CD4-positive, CD25-positive, alpha-beta regulatory T cell (primary cell): Measurements from ENCODE around the gene RAPGEF5. TPM values are rescaled to one million over a fixed set of nuclear protein-coding genes. Genes with fewer than 3 reads are reported as not detected.

Experiments
- ATAC-seq, 2 donors: fragments of 150-1000 bp; cut with Tn5 transposase; one replicate each; pipeline ENCODE4 v1.10.0; 2021; ENCODE audit warnings: low read depth in 2 of 2, moderate number of reproducible peaks in 2 of 2, moderate library complexity in 1 of 2
- DNase-seq, 3 donors: peaks; one replicate each; pipeline versions ENCODE4 v3.0.0 to v3.0.0-alpha.2; 2012 to 2022; ENCODE audit warnings: mixed read lengths in 1 of 3
- H3K27ac ChIP-seq: one replicate; pipeline ENCODE4 v1.7.0; 2013; ENCODE audit warnings: mild to moderate bottlenecking, low read length; ENCODE audit not compliant: insufficient read depth, poor library complexity, severe bottlenecking
- H3K27me3 ChIP-seq: one replicate; pipeline ENCODE4 v1.7.0; 2013; ENCODE audit warnings: low read length; ENCODE audit not compliant: control insufficient read depth, insufficient read depth
- H3K36me3 ChIP-seq: one replicate; pipeline ENCODE4 v1.7.0; 2013; ENCODE audit warnings: mild to moderate bottlenecking, low read length, moderate library complexity; ENCODE audit not compliant: control insufficient read depth, insufficient read depth
- H3K4me1 ChIP-seq: 2 replicates; pipeline ENCODE4 v1.7.0; 2013; ENCODE audit warnings: mild to moderate bottlenecking, low read length; ENCODE audit not compliant: insufficient read depth, control insufficient read depth, poor library complexity, severe bottlenecking
- H3K4me3 ChIP-seq: one replicate; pipeline ENCODE4 v1.7.0; 2013; ENCODE audit warnings: low read depth, mild to moderate bottlenecking, low read length, moderate library complexity
- H3K9me3 ChIP-seq, 2 experiments: 1 replicate in 1 of 2; 2 replicates in 1 of 2; pipeline ENCODE4 v1.7.0; 2013; ENCODE audit warnings: low read length in 2 of 2, mild to moderate bottlenecking in 1 of 2, moderate library complexity in 1 of 2; ENCODE audit not compliant: control insufficient read depth in 2 of 2
- H3K27ac Mint-ChIP-seq, 3 donors: one replicate each; pipeline ENCODE4 v1.8.0; 2020 to 2022; ENCODE audit warnings: mild to moderate bottlenecking in 3 of 3, mixed read lengths in 3 of 3, moderate library complexity in 2 of 3
- H3K27me3 Mint-ChIP-seq: one replicate; pipeline ENCODE4 v1.8.0; 2022; ENCODE audit warnings: mild to moderate bottlenecking, mixed read lengths
- H3K36me3 Mint-ChIP-seq: one replicate; pipeline ENCODE4 v1.8.0; 2020; ENCODE audit warnings: mixed read lengths
- H3K4me1 Mint-ChIP-seq, 4 donors: one replicate each; pipeline ENCODE4 v1.8.0; 2020 to 2022; ENCODE audit warnings: mixed read lengths in 4 of 4, mild to moderate bottlenecking in 1 of 4
- H3K4me3 Mint-ChIP-seq, 4 donors: one replicate each; pipeline ENCODE4 v1.8.0; 2020 to 2022; ENCODE audit warnings: mild to moderate bottlenecking in 4 of 4, mixed read lengths in 4 of 4, moderate library complexity in 3 of 4
- H3K9me3 Mint-ChIP-seq, 7 donors: one replicate each; pipeline ENCODE4 v1.8.0; 2020 to 2022; ENCODE audit warnings: mixed read lengths in 7 of 7, mild to moderate bottlenecking in 3 of 7, moderate library complexity in 2 of 7
- polyA plus RNA-seq, 4 donors: library from polyadenylated mRNA; unstranded; fragments of 300-500 nt; fragmentation: Illumina TruSeq; gene quantifications; one replicate each; pipeline ENCODE4 v1.2.3, GENCODE V29; 2021
- total RNA-seq: library from RNA; stranded (reverse); gene quantifications from one replicate; pipeline ENCODE4 v1.2.3, GENCODE V29; 2022

RAPGEF5 gene
- total and polyA plus RNA-seq, 5 donors from 2014 or later, result not detected

- no peak overlapping the region for H3K4me3 ChIP-seq
- no peaks in the 10 kb centered on the region for H3K36me3 ChIP-seq
- DNase-seq, result no peak
- no peaks in the 10 kb centered on the region for H3K4me1 ChIP-seq
- no peaks in the 10 kb centered on the region for H3K9me3 ChIP-seq
- Mint-ChIP-seq H3K36me3 (no peaks in the 10 kb centered on the region), H3K4me3 (peak overlapping the region in 1 of 4 donors; percentile 2), H3K27ac (no peak overlapping the region), H3K9me3 (peaks cover 0 to 2% (median 0%) of the 10 kb centered on the region in 7 donors), H3K4me1 (peaks cover 0 to 8% (median 0%) of the 10 kb centered on the region in 4 donors), H3K27me3 (no peaks in the 10 kb centered on the region)
- ATAC-seq, result no peak
- H3K27ac ChIP-seq, result no peak overlapping the region
- no peaks in the 10 kb centered on the region for H3K27me3 ChIP-seq
Measured at GRCh38 chr7:22268884-22269421, 88.0 kb downstream of the RAPGEF5 start.

GRCh38 chr7:22267930-22268615, 88.9 kb downstream of the RAPGEF5 start:
- H3K4me3 ChIP-seq, result no peak overlapping the region
- H3K9me3 Mint-ChIP-seq, result peaks cover 0 to 2% (median 0%) of the 10 kb centered on the region in 7 donors
- no peak overlapping the region for H3K27ac ChIP-seq
- no peaks in the 10 kb centered on the region for H3K27me3 ChIP-seq
- H3K9me3 ChIP-seq, result no peaks in the 10 kb centered on the region
- ATAC-seq (no peak), DNase-seq (no peak)
- H3K4me1 ChIP-seq, result no peaks in the 10 kb centered on the region
- no peaks in the 10 kb centered on the region for H3K36me3 Mint-ChIP-seq
- no peaks in the 10 kb centered on the region for H3K36me3 ChIP-seq
- no peak overlapping the region for H3K27ac Mint-ChIP-seq
- H3K27me3 Mint-ChIP-seq, result no peaks in the 10 kb centered on the region
- peaks cover 0 to 8% (median 0%) of the 10 kb centered on the region in 4 donors for H3K4me1 Mint-ChIP-seq
- no peak overlapping the region for H3K4me3 Mint-ChIP-seq

GRCh38 chr7:22262538-22262937, 94.4 kb downstream of the RAPGEF5 start:
- no peaks in the 10 kb centered on the region for H3K4me1 Mint-ChIP-seq
- H3K36me3 Mint-ChIP-seq, result no peaks in the 10 kb centered on the region
- H3K4me3 Mint-ChIP-seq, result no peak overlapping the region
- H3K4me1 ChIP-seq, result no peaks in the 10 kb centered on the region
- no peak overlapping the region for H3K4me3 ChIP-seq
- peaks cover 0 to 4% (median 0%) of the 10 kb centered on the region in 7 donors for H3K9me3 Mint-ChIP-seq
- no peaks in the 10 kb centered on the region for H3K9me3 ChIP-seq
- DNase-seq (no peak), ATAC-seq (no peak)
- no peak overlapping the region for H3K27ac ChIP-seq
- H3K27me3 ChIP-seq, result no peaks in the 10 kb centered on the region
- H3K27ac Mint-ChIP-seq, result no peak overlapping the region
- no peaks in the 10 kb centered on the region for H3K36me3 ChIP-seq
- no peaks in the 10 kb centered on the region for H3K27me3 Mint-ChIP-seq

GRCh38 chr7:22256541-22257096, 100.3 kb downstream of the RAPGEF5 start:
- Histone ChIP-seq H3K27me3 (no peaks in the 10 kb centered on the region), H3K4me1 (no peaks in the 10 kb centered on the region), H3K9me3 (no peaks in the 10 kb centered on the region), H3K27ac (no peak overlapping the region), H3K4me3 (no peak overlapping the region), H3K36me3 (no peaks in the 10 kb centered on the region)
- H3K27me3 Mint-ChIP-seq, result no peaks in the 10 kb centered on the region
- DNase-seq (no peak), ATAC-seq (no peak)
- H3K9me3 Mint-ChIP-seq, result peaks cover 0 to 4% (median 0%) of the 10 kb centered on the region in 7 donors
- no peaks in the 10 kb centered on the region for H3K4me1 Mint-ChIP-seq
- H3K4me3 Mint-ChIP-seq, result peak overlapping the region in 1 of 4 donors; percentile 65
- no peak overlapping the region for H3K27ac Mint-ChIP-seq
- H3K36me3 Mint-ChIP-seq, result no peaks in the 10 kb centered on the region

GRCh38 chr7:22255834-22256233, 101.1 kb downstream of the RAPGEF5 start:
- Mint-ChIP-seq H3K4me1 (no peaks in the 10 kb centered on the region), H3K9me3 (peaks cover 0 to 4% (median 0%) of the 10 kb centered on the region in 7 donors), H3K4me3 (no peak overlapping the region), H3K27me3 (no peaks in the 10 kb centered on the region), H3K27ac (no peak overlapping the region), H3K36me3 (no peaks in the 10 kb centered on the region)
- Histone ChIP-seq H3K4me3 (no peak overlapping the region), H3K27me3 (no peaks in the 10 kb centered on the region), H3K27ac (no peak overlapping the region), H3K4me1 (no peaks in the 10 kb centered on the region), H3K9me3 (no peaks in the 10 kb centered on the region), H3K36me3 (no peaks in the 10 kb centered on the region)
- no peak for DNase-seq
- no peak for ATAC-seq

- Histone ChIP-seq H3K9me3 (no peaks in the 10 kb centered on the region), H3K36me3 (no peaks in the 10 kb centered on the region), H3K27ac (no peak overlapping the region), H3K4me3 (no peak overlapping the region), H3K4me1 (no peaks in the 10 kb centered on the region), H3K27me3 (no peaks in the 10 kb centered on the region)
- no peaks in the 10 kb centered on the region for H3K4me1 Mint-ChIP-seq
- peaks cover 0 to 4% (median 0%) of the 10 kb centered on the region in 7 donors for H3K9me3 Mint-ChIP-seq
- ATAC-seq (no peak), DNase-seq (peak in 1 of 3 donors; percentile 4)
- H3K36me3 Mint-ChIP-seq, result no peaks in the 10 kb centered on the region
- H3K4me3 Mint-ChIP-seq, result no peak overlapping the region
- no peaks in the 10 kb centered on the region for H3K27me3 Mint-ChIP-seq
- no peak overlapping the region for H3K27ac Mint-ChIP-seq
Measured at GRCh38 chr7:22255342-22255741, 101.6 kb downstream of the RAPGEF5 start.

GRCh38 chr7:22252936-22253536, 103.9 kb downstream of the RAPGEF5 start:
- no peaks in the 10 kb centered on the region for H3K36me3 ChIP-seq
- no peak overlapping the region for H3K4me3 Mint-ChIP-seq
- H3K27ac Mint-ChIP-seq, result no peak overlapping the region
- no peaks in the 10 kb centered on the region for H3K36me3 Mint-ChIP-seq
- peaks cover 0 to 2% (median 0%) of the 10 kb centered on the region in 7 donors for H3K9me3 Mint-ChIP-seq
- H3K4me1 ChIP-seq, result no peaks in the 10 kb centered on the region
- ATAC-seq, result no peak
- no peaks in the 10 kb centered on the region for H3K4me1 Mint-ChIP-seq
- no peaks in the 10 kb centered on the region for H3K27me3 ChIP-seq
- H3K27me3 Mint-ChIP-seq, result no peaks in the 10 kb centered on the region
- H3K9me3 ChIP-seq, result no peaks in the 10 kb centered on the region
- H3K27ac ChIP-seq, result no peak overlapping the region
- DNase-seq, result no peak
- no peak overlapping the region for H3K4me3 ChIP-seq
